Stimulated activated CD8-positive, alpha-beta memory T cell treated with anti-CD3 and anti-CD28 coated beads, Interleukin-2, amount 100 ng/mL, for 48 hours (primary cell): ENCODE measurements around the gene CPSF3.
"Not testable (repeated sequence)": the region's sequence is repeated elsewhere in the genome, so short reads cannot be mapped to it uniquely, and the experiment has no call there.

Source experiments
- DNase-seq, 2 donors: peaks; one replicate each; pipeline ENCODE4 v3.0.0-alpha.2; 2020; ENCODE audit warnings: low read depth in 2 of 2

CPSF3 gene

GRCh38 chr2:9394816-9395215, 28.6 kb upstream of the CPSF3 start:
- no peak for DNase-seq

- DNase-seq = no peak
Observed at GRCh38 chr2:9397201-9397600, 26.3 kb upstream of the CPSF3 start.

DNA sequence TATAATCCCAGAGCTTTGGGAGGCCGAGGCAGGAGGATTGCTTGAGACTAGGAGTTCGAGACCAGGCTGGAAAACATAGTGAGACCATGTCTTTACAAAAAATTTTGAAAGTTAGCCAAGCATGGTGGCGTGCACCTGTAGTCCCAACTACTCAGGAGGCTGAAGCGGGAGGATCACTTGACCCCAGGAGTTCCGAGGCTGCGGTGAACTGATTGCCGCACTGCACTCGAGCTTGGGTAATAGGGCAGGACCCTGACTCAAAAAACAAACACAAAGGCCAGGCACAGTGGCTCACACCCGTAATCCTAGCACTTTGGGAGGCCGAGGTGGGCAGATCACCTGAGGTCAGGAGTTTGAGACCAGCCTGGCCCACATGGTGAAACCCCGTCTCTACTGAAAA, 25.2 kb upstream of the CPSF3 start:
- DNase-seq = not testable (repeated sequence)

- no peak for DNase-seq
Observed at GRCh38 chr2:9398881-9399780, 24.3 kb upstream of the CPSF3 start.

DNA sequence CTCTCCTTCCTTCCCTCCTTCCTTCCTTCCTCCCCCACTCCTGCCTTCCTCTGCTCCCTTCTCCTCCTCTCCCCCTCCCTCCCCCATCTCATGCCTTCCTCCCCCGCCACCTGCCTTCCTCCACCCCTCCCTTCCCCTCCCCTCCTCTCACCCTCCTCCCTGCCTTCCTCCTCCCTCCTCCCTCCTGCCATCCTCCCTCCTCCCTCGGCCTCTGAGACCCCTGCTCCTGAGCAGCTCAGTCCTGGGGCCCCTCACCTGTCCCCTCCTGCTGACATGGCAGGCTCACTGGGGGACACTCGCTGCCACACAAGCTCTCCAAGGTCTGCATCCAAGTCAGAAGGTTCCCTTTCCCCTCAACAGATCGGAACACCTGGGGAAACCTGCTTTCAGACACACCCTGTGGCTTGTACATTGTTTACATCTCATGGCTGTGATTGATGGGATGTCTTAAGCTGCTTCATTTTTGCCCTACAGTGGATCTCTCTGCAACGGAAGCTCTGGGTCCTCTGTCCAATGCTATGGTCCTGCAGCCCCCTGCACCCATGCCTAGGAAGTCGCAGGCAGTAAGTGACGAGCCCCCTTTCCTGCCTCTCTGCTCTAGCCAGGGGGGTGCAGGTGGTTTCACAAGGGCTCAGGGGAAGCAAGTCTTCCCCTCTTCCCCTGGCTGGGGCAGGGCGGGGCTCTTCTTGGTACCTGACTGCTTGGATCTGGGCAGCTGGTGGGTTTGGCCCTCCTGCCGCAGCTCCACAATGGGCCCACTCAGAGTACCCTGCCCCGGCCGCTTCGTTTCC, 23.0 kb upstream of the CPSF3 start:
- DNase-seq = no peak

DNA sequence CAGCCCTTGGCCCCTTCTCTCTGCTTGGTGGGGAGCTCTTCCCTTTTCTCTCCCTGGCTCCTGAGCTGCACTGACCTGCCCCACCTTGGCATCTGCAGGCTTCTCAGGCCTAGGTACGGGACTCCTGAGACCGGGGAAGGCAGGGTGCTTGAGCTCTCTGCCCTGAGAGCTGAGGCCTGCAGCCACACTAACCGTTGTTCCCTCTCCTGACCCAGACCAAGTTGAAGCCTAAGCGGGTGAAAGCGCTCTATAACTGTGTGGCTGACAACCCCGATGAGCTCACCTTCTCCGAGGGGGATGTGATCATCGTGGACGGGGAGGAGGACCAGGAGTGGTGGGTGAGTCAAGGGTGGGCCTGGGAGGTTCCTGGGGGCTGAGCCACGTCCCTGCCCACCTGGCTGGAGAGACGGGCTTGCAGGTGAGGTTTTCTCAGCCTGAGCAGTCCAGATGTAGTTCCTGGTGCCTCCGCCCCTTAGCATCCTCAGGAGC, 22.4 kb upstream of the CPSF3 start:
- DNase-seq = no peak

DNA sequence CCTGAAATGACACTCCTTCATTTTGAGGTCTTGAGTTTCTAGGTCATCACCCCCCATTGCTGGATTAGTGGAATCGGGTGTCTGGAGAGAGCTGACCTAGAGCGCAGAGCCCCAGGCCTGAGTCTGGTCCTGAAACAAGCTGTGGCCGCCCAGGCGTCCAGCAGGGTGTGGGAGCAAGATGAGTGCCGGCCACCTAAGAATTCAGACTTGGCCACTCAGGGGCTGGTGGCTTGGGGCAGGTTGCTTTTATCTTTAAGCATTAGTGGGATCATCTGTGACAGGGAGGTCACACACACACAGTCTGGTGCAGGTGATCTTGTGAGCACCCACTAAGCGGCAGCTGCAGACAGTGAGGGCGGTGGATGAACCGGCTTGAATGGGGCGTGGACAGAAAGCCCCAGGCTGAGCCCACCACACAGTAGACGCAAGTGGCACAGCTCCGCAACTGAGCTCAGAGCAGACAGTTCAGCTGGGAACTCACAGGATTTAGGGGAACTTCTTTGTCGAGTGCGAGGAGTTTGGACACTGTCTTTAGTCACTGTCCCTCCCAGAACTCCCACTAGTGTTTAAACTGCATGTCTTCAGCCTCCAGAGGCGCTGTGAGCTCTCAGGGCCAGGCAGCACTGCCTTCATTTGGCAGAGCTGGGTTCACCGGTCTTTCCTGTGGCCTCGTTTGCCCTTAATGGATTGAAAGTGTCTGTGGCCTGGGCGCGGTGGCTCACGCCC, 21.6 kb upstream of the CPSF3 start:
- no peak for DNase-seq

GRCh38 chr2:9403924-9404323, 19.5 kb upstream of the CPSF3 start:
- no peak for DNase-seq

DNA sequence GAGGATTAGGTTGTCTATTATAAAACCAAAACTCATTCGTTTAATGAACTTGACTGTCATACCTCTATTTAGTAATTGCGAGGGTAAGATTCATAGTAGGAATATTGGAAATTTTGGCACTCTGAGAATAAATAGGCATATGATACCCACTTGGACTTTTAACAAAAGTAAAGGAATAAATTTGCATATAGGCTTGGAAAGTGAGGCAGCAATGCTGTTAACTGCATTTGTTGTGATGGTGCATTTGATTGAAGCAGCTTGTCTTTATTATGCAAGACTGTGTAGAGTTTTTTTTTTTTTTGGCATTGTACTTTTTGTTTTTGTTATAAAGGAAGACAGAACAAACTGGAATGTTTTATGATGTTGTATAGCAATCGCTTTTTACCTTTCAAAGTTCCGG, 19.0 kb upstream of the CPSF3 start:
- no peak for DNase-seq

- no peak for DNase-seq
Observed at GRCh38 chr2:9405636-9406035, 17.8 kb upstream of the CPSF3 start.

DNA sequence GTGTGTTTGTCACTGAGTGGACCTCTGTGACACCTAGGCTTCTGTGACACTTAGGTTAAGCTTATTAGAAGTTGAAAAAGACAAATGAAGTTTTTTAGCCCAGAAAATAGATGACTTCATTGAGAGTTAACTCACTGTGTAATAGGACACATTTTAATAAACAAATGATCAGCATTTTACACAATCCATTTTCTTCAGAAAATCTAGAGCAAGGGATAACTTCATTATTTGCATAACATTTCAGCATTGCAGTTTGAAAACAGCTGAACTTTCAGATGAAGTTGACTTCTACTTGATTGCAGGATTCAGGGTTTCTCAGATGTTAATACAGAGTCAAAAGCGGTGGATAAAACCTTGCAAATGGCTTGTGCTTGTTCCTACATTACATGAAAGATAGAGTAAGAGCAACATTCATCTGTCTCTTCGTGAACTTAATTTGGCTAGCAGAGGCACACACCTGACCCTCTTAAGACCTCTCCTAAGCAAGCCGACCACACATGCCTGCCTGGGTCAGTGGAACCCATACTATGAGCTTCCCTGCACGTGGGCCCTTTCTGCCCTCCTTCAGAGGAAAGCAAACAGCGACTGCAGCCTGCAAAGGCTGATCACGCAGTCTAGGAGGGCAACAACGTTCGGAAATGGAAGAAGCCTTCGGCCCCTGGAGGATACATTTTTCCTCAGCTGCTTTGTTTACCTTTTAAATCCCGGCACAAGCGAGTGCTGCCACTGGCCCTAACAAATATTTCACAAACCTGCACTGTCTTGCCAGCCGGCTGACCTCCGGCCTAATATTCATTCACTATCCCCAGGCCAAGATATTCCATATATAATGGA, 16.7 kb upstream of the CPSF3 start:
- DNase-seq = no peak

- no peak for DNase-seq
Observed at GRCh38 chr2:9407363-9407811, 16.1 kb upstream of the CPSF3 start.

GRCh38 chr2:9408641-9409151, 14.8 kb upstream of the CPSF3 start:
- no peak for DNase-seq

GRCh38 chr2:9410108-9410507, 13.3 kb upstream of the CPSF3 start:
- DNase-seq = no peak

GRCh38 chr2:9412781-9413180, 10.7 kb upstream of the CPSF3 start:
- DNase-seq = no peak

GRCh38 chr2:9415516-9416169, 7.8 kb upstream of the CPSF3 start:
- DNase-seq = no peak

GRCh38 chr2:9416267-9416961, 7.0 kb upstream of the CPSF3 start:
- DNase-seq = no peak

DNA sequence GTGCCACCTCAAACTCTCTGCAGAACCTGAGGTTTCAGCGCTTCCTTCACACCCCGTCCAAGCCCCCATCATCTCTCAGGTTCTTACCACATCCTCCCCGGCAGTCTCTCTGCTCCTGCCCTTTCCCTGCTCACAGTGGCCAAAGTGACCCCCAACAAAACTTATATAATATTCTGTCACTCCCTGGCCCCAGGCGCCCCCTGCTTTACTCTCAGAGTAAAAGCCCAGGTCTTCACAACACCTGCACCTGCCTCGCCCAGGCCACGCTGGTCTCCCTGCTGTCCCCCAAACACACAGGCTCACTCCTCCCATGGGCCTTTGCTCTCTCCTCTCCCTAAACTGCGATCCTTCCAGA, 6.5 kb upstream of the CPSF3 start:
- DNase-seq = no peak

- DNase-seq = no peak
Observed at GRCh38 chr2:9417725-9418124, 5.7 kb upstream of the CPSF3 start.

- DNase-seq = no peak
Observed at GRCh38 chr2:9418746-9419145, 4.7 kb upstream of the CPSF3 start.
